A673 (cell line): ENCODE results near the gene AGAP1.

Source experiments
- CTCF ChIP-seq: fragments of 300-800, 200-600 bp; sonication (generic); conservative IDR thresholded peaks from 2 replicates; pipeline ENCODE4 v1.5.1; 2017; ENCODE audit warnings: low read depth, mild to moderate bottlenecking, antibody characterized with exemption, low read length, moderate library complexity, mixed read lengths
- EZH2 ChIP-seq: fragments of 200-600 bp; sonication (generic); IDR thresholded peaks from 2 replicates; pipeline ENCODE4 v1.6.1; 2017; ENCODE audit warnings: borderline replicate concordance, low read depth, mild to moderate bottlenecking, mixed read lengths, antibody characterized with exemption, low read length; ENCODE audit not compliant: poor library complexity, severe bottlenecking

GRCh38 chr2:236156095-236156859, 662.4 kb downstream of the AGAP1 start:
- TF ChIP-seq CTCF (no peak), EZH2 (no peak)
